Measurements from ENCODE around the gene AK5. TPM values are rescaled to one million over a fixed set of nuclear protein-coding genes. Genes with fewer than 3 reads are reported as not detected.

Gene AK5
- total and polyA plus RNA-seq, 2 donors = 0.71 to 2.0 TPM

DNA sequence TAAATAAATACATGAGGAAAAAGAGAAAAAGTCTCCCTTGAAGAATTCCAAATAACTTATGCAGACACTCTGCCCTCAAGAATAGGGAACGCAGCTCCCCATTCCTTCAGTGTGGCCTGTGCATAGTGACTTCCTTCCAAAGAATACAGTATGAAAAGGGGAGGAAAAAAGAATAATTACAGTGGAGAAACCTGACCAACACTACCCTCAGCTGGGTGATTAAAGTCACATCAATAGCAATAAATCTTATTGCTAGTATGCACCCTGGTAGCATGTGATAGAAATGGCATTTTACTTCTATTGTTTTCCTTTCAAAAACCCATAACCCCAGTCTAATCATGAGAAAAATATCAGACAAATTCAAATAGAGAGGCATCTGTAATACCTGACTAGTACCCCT is 315.5 kb downstream of the AK5 start:
- no peak for DNase-seq (ENCODE audit: low read depth in 6 of 9, low spot score in 9 of 9)
- H3K4me3 ChIP-seq (ENCODE audit: low read length in 2 of 2) = no peak overlapping the region
- no peak overlapping the region for H3K27ac ChIP-seq (ENCODE audit: low read depth in 1 of 2, low read length in 1 of 2)
- H3K9me3 ChIP-seq (ENCODE audit: control insufficient read depth in 2 of 2, insufficient read depth in 1 of 2, low read length in 1 of 2) = no peaks in the 10 kb centered on the region
- peaks cover 0 to 9% of the 10 kb centered on the region in 2 donors for H3K36me3 ChIP-seq (ENCODE audit: control insufficient read depth in 2 of 2, insufficient read depth in 2 of 2, low read length in 1 of 2)
- H3K27me3 ChIP-seq (ENCODE audit: control insufficient read depth in 2 of 2, insufficient read depth in 1 of 2, low read length in 1 of 2) = no peaks in the 10 kb centered on the region
- no peaks in the 10 kb centered on the region for H3K4me1 ChIP-seq (ENCODE audit: control insufficient read depth in 2 of 2, insufficient read depth in 2 of 2, low read length in 2 of 2)
- WGBS = 100% methylated on average over 1 of the region's 1 CpG

DNA sequence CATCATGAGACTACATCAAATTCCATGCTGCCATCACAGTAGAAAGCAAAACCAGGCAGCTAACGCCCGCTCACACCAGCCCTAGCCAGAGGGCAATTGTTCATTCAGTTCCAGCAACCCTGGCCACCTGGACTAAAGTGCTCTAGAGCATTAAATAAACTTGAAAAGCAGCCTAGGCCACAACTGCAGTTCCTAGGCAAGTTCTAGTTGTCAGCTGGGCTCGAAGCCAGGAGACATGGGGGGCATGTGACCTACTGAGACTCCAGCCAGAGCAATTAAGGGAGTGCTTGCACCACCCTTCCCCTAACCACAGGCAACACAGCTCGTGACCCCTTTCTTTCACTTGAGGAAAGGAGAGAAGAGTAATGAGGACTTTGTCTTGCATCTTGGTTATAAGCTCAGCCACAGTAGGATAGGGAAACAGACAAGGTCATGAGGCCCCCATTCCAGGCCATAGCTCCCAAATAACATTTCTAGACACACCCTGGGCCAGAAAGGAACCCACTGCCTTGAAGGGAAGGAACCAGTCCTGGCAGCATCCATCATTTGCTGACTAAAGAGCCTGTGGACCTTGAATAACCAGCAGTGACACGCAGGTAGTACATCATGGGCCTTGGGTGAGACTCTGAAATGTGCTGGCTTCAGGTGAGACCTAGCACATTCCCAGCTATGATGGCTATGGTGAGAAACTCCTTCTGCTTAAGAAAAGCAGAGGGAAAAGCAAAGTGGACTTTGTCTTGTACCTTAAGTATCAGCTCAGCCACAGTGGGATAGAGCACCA is 323.6 kb downstream of the AK5 start:
- 76% methylated on average over 5 of the region's 5 CpGs for WGBS
- no peak overlapping the region for H3K4me3 ChIP-seq (ENCODE audit: low read length in 2 of 2)
- no peak overlapping the region for H3K27ac ChIP-seq (ENCODE audit: low read depth in 1 of 2, low read length in 1 of 2)
- peaks cover 0 to 8% of the 10 kb centered on the region in 2 donors for H3K36me3 ChIP-seq (ENCODE audit: control insufficient read depth in 2 of 2, insufficient read depth in 2 of 2, low read length in 1 of 2)
- no peaks in the 10 kb centered on the region for H3K9me3 ChIP-seq (ENCODE audit: control insufficient read depth in 2 of 2, insufficient read depth in 1 of 2, low read length in 1 of 2)
- no peaks in the 10 kb centered on the region for H3K4me1 ChIP-seq (ENCODE audit: control insufficient read depth in 2 of 2, insufficient read depth in 2 of 2, low read length in 2 of 2)
- peak in 1 of 9 donors; percentile 3 for DNase-seq (ENCODE audit: low read depth in 6 of 9, low spot score in 9 of 9)
- no peaks in the 10 kb centered on the region for H3K27me3 ChIP-seq (ENCODE audit: control insufficient read depth in 2 of 2, insufficient read depth in 1 of 2, low read length in 1 of 2)

DNA sequence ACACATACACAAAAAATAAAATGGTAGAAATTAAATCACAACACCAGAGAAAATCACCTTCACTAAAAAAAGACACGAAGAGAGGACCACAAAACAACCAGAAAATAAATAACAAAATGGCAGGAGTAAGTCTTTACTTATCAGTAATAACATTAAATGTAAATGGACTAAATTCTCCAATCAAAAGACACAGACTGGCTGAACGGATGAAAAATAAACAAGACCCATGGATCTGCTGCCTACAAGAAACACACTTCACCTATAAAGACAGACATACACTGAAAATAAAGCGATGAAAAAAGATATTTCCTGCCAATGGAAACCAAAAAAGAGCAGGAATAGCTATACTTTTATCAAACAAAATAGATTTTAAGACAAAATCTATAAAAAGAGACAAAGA is 327.1 kb downstream of the AK5 start:
- WGBS = 98% methylated on average over 3 of the region's 3 CpGs
- H3K36me3 ChIP-seq (ENCODE audit: control insufficient read depth in 2 of 2, insufficient read depth in 2 of 2, low read length in 1 of 2) = peaks cover 0 to 8% of the 10 kb centered on the region in 2 donors
- no peak for DNase-seq (ENCODE audit: low read depth in 6 of 9, low spot score in 9 of 9)
- H3K27ac ChIP-seq (ENCODE audit: low read depth in 1 of 2, low read length in 1 of 2) = no peak overlapping the region
- no peaks in the 10 kb centered on the region for H3K27me3 ChIP-seq (ENCODE audit: control insufficient read depth in 2 of 2, insufficient read depth in 1 of 2, low read length in 1 of 2)
- no peaks in the 10 kb centered on the region for H3K9me3 ChIP-seq (ENCODE audit: control insufficient read depth in 2 of 2, insufficient read depth in 1 of 2, low read length in 1 of 2)
- no peaks in the 10 kb centered on the region for H3K4me1 ChIP-seq (ENCODE audit: control insufficient read depth in 2 of 2, insufficient read depth in 2 of 2, low read length in 2 of 2)
- H3K4me3 ChIP-seq (ENCODE audit: low read length in 2 of 2) = no peak overlapping the region

Other genes with a start within 250 kb of the AK5 start
- 31.2 TPM for gene PIGK, start 62.6 kb upstream of the AK5 start, total RNA-seq
- gene PIGK, start 62.6 kb upstream of the AK5 start, polyA plus RNA-seq = 14.6 TPM